NCI-H2196 (cell line): ENCODE data around the gene ERGIC1.

Experiments
- DNase-seq: peaks from one replicate; lab custom pipeline; 2025; ENCODE audit not compliant: unreplicated experiment; lab: John Stamatoyannopoulos, UW

The ERGIC1 gene

DNA sequence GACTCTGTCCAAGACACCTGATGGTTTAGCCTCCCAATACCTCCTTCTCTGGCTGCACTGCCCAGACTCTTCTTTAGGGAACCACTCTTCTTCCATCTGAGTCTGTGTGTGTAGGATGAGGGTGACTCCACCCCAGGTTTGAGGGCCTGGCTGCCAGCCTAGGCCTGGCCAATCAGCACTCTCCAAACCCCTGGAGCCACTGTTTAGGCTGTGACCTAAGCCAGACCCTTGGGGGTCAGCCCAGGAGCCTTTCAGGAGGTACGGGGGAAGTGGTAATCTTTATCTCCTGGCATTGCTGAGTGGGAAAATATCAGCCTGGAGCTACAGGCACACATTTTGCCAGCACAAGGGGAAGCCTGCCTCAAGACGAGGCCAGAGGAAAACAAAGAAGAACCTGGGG, 6.2 kb upstream of the ERGIC1 start:
- DNase-seq, result no peak

DNA sequence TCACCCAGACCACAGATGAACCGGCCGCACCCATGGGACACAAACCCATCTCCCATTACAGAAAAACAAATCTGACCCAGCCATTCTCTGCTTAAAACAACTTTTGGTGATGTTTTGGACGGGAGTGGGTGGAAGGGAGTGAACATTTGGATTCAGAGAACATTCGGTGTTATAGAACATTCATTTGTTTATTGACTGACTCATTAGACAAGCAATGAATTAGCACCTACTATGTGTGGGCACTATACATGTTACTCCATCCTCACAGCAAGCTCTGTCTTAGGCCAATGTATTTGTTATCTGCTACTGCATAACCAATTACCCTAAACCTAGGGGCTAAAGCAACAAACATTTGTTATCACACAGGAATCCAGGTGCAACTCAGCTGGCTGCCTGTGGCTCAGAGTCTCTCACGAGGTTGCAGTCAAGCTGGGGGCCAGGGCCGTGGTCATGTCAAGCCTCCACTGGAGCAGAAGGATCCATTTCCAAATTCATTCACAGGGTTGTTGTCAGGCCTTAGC, 5.1 kb upstream of the ERGIC1 start:
- no peak for DNase-seq

- DNase-seq, result no peak
Measured at GRCh38 chr5:172830275-172830799, 3.7 kb upstream of the ERGIC1 start.

GRCh38 chr5:172830876-172831662, 3.0 kb upstream of the ERGIC1 start:
- no peak for DNase-seq

DNA sequence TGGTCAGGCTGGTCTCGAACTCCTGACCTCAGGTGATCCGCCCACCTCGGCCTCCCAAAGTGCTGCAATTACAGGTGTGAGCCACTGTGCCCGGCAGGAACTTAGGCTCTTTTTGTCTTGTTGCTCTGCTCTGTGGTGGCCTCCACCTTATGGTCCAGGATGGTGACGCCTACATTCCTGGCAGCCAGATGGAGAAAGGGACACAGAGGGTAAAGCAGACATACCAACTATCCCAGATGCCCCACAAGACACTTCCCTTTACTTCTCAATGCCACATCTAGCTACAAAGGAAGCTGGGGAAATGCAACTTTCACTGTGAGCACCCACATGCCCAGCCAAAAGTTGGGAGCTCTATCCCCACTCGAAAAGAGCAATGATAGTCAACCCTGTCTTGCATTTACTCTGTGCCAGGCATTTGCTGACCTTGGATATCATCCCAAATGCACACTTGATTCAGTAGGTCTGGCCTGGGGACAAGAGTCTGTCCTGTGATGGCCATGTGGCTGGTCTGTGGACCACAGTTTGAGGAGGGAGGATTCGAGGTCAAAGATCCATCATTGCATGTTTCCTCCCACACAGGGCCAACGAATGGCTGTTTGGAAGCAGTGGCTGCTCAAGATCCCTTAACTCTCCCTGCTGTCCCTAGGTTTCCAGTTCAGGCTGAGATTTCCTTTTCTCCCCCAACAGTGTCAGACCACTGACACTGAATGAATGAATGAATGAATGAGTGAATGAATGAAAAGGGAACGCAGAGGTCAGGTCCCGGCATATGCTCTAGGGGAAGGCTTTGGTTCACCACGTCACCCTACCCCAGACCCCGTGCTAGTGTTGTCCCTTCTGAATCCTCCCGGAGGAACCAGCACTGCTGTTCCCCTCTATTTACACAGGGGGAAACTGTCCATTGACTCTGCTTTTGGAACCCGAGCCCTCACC, 1.4 kb upstream of the ERGIC1 start:
- DNase-seq, result no peak

DNA sequence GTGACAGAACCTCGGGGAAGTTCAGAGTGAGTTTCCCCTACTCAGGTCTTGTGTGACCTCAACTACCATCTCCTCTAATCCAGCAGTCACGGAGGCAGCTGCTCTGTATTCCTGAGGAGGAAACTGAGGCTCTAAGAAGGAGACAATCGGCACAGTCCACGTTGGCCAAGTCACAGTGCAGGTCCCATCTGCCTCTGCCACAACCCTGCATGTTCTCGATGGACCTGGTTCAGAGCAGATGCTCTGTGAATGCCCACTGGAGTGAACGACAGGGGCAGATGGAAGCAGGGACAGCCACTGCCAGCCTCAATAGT, 722 bp upstream of the ERGIC1 start:
- no peak for DNase-seq

DNA sequence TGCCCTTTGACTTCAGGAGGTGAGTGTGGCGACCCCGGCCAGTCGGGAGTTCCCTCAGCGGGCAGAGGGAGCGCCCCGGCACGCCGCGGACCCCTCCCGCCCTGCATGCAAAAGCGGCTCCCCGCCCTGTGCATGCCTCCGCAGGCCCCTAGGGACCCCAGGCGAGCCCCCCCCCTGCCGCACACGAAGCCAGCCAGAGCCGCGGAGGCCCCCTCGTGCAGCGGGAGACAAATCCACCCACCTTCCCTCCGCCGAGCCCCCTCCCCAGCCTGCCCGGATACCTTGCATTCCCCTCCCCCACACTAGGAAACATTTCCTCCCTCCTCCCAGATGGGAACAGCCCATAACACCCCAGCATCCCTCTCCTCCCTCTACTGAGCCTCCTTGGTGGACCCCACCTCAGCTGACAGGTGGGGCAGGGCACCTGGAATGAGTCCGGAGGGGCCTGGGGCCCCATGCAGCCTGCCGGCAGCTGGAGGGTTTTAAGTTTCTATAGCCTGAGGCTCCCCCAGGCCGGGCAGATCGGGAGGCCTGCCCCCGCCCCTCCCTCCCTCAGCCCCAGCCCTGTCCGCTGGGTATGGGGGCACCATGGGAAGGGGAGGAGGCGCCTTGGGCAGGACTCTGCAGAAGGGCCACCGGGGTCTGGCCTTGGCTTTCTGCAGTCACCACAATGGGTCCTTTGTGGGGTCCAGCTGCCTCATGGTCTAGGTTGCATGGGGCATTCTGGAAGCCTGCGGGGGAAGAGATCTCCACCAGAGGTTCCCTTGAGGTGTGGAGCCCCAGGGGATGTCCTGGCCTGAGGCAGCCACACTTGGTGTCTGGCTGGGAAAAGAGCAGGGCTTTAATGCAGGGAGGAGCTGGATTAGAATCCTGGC, 601 bp downstream of the ERGIC1 start:
- no peak for DNase-seq

DNA sequence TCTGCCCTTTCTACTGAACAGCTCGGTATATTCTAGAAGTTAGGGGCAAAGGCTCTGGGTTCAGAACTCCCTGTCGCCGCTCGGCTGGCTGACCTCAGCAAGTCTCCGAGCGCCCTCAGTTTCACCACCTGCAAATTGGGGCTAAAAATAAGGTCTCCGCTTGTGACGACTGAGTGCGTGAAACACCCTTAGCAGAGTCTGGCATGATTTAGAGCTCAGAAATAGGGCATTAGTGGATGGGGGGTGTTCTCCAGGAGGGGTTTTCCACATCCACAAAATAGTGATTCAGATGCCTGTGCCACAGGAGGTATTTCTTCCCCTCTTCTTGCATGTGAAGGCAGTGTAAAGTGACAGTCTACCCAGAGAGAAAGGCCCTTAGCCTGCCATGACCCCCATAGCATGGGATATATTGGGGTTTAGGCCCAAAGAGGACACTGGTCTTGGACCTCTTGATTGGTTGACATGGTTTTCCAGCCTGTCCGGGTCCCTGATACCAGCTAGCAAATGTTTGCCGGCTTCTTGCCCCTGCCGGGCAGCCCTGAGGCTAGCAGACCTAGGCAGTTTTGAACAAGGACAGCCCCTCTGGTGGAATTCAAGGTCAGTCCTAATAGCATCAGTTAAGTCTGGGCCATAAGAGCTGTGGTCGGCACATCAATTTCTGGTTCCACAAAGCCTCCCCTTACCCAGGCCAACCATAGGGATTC, 1.4 kb downstream of the ERGIC1 start:
- DNase-seq, result no peak

DNA sequence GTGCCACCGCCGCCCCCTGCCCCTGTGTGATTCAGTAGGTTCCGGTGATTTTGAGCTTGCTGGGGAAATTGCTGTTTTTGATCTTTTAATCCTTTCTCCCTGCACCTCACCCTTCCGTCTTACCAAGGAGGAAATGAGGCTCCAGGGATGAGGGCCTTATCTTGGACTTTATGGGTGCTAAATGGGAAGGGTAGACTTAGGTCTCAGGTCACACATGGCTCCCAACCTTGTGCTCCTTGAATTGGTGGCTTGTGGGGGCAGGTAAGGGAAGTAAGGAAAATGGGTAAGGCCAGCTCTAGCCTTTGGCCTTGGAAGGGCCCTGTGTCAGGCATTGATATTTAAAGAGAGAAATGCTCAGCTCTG, 1.9 kb downstream of the ERGIC1 start:
- DNase-seq, result no peak

GRCh38 chr5:172837640-172838039, 3.6 kb downstream of the ERGIC1 start:
- peak; percentile 87 for DNase-seq

DNA sequence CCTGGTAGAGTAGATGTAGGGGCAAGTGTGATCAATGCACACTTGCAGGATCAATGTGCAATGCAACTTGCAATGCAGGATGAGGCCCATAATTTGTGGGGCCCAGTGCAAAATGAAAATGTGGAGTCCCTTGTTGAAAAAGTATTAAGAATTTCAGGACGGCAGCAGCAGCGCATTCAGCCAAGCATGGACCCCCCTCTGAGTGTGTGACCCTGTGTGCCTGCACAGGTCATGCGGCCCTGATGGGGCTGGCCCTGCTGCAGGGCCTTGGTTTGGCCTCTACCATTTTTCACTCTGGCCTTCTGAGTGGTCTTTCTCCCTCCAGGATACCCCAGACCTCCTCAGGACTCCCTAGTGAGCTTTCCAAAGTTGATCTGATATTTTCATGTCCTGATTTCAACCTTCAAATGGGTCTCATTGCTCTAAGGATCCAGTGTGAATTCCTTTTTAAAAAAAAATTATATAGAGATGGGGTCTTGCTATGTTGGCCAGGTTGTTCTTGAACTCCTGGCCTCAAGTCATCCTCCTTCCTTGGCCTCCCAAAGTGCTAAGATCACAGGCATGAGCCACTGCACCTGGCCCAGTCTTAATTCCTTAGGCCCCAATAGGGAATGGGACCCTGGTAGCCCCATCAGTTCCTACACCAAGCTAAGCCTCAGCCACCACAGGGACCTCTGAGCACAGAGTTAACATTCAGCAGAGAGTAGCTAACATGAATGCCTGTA, 4.3 kb downstream of the ERGIC1 start:
- no peak for DNase-seq

- no peak for DNase-seq
Measured at GRCh38 chr5:172839669-172840431, 5.8 kb downstream of the ERGIC1 start.

- no peak for DNase-seq
Measured at GRCh38 chr5:172840432-172841154, 6.5 kb downstream of the ERGIC1 start.

GRCh38 chr5:172841256-172841655, 7.2 kb downstream of the ERGIC1 start:
- no peak for DNase-seq

DNA sequence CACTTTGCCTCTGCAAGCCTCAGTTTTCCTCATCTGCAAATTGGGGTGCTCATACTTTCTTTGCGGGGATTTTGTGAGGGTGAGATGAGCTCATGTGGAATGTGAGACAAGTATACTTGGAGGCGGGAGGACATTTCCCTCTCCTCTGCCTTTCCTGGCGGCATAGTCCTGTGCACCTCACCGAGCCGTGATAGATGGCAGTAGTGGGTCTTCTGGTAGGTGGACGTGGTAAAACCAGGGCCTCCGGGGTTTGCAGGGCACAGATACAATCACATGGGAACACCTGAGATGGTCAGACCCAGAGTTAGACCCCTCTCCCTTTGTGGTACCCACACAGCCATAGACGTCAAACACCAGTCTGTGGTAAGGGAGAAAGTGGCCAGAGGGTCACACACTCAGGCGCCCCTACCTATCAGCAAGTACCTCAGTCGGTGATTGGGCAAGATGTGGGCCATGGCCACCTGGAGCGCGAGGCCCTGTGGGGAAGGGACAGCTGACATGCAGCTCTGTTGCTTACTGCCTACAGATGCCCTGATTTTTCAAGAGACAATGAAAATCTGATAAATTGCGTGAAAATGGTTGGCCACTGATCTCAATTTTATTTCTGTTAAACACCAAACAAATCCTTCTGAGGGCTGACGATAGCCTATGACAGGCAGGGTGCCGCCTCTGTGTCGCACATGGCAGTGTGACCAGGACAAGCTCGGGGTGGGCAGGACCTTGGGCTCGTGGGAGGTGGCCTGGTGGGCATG, 9.9 kb downstream of the ERGIC1 start:
- DNase-seq, result no peak

GRCh38 chr5:172844577-172844838, 10.5 kb downstream of the ERGIC1 start:
- no peak for DNase-seq

DNA sequence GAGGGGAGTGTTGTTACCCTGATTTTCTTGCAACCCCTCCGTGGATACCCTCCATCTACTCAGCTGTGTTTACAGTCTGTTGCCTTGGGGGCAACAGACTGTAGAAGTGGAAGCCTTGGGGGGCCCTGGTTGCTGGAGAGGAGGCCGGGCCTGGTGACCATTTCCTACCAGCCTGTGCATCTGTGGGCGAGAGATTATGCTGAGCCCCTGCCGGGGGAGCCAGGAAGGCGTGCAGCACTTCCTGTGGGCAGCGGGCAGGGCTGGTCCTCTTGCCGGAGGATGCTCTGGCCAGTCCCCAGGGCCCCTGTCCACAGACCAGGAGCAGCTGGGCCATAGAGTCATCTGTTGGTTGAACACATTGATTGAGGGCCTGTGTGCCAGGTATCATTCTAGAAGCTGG, 11.1 kb downstream of the ERGIC1 start:
- DNase-seq, result no peak

- no peak for DNase-seq
Measured at GRCh38 chr5:172845576-172845975, 11.5 kb downstream of the ERGIC1 start.
